Activated naive CD4-positive, alpha-beta T cell treated with anti-CD3 and anti-CD28 coated beads, Interleukin-2, amount 50 U/mL, for 72 hours (primary cell): ENCODE results near the gene XXYLT1. TPM values are rescaled to one million over a fixed set of nuclear protein-coding genes. Genes with fewer than 3 reads are reported as not detected.
A peak's percentile ranks its signal among the peaks of the same experiment; 100 is the strongest.

Source experiments
- ATAC-seq, 2 donors: fragments of 150-1000 bp; cut with Tn5 transposase; 2 replicates each; pipeline ENCODE4 v1.10.0; 2021; ENCODE audit warnings: mild to moderate bottlenecking in 2 of 2, moderate library complexity in 2 of 2
- DNase-seq, 2 donors: peaks; one replicate each; pipeline ENCODE4 v3.0.0; 2021 to 2022; ENCODE audit warnings: low spot score in 2 of 2
- H3K27ac Mint-ChIP-seq, 2 donors: one replicate each; pipeline ENCODE4 v1.8.0; 2022; ENCODE audit warnings: mild to moderate bottlenecking in 2 of 2, mixed read lengths in 2 of 2
- H3K36me3 Mint-ChIP-seq, 2 donors: one replicate each; pipeline ENCODE4 v1.8.0; 2022; ENCODE audit warnings: mixed read lengths in 2 of 2
- H3K9me3 Mint-ChIP-seq, 2 donors: one replicate each; pipeline ENCODE4 v1.8.0; 2022; ENCODE audit warnings: mixed read lengths in 2 of 2
- total RNA-seq, 2 donors: library from RNA; stranded (reverse); gene quantifications; one replicate each; pipeline ENCODE4 v1.2.3, GENCODE V29; 2022

XXYLT1 gene
- total RNA-seq, 2 donors from 2014 or later: 3.4 to 6.1 TPM

- DNase-seq (no peak), ATAC-seq (no peak)
- peak overlapping the region in 1 of 2 donors; percentile 84 for H3K27ac Mint-ChIP-seq
- H3K36me3 Mint-ChIP-seq: peaks cover under 1 to 9% of the 10 kb centered on the region in 2 donors
- H3K9me3 Mint-ChIP-seq: no peaks in the 10 kb centered on the region
These were observed 92.6 kb downstream of the XXYLT1 start for GRCh38 chr3:195178124-195178910.

- H3K27ac Mint-ChIP-seq: no peak overlapping the region
- H3K36me3 Mint-ChIP-seq: peaks cover 0 to 7% of the 10 kb centered on the region in 2 donors
- no peaks in the 10 kb centered on the region for H3K9me3 Mint-ChIP-seq
- ATAC-seq (no peak), DNase-seq (no peak)
These were observed 93.4 kb downstream of the XXYLT1 start for GRCh38 chr3:195177422-195178123.

- H3K9me3 Mint-ChIP-seq: no peaks in the 10 kb centered on the region
- DNase-seq (no peak), ATAC-seq (no peak)
- H3K27ac Mint-ChIP-seq: no peak overlapping the region
- H3K36me3 Mint-ChIP-seq: peaks cover 0 to 7% of the 10 kb centered on the region in 2 donors
These were observed 94.2 kb downstream of the XXYLT1 start for GRCh38 chr3:195176776-195177175.

- Mint-ChIP-seq H3K27ac (peak overlapping the region in 1 of 2 donors; percentile 14), H3K36me3 (peaks cover 0 to 7% of the 10 kb centered on the region in 2 donors), H3K9me3 (no peaks in the 10 kb centered on the region)
- no peak for DNase-seq
- ATAC-seq: no peak
These were observed 95.3 kb downstream of the XXYLT1 start for GRCh38 chr3:195175476-195176337.

- Mint-ChIP-seq H3K9me3 (no peaks in the 10 kb centered on the region), H3K36me3 (peaks cover 0 to 7% of the 10 kb centered on the region in 2 donors), H3K27ac (peak overlapping the region; percentile 14 to 51)
- no peak for ATAC-seq
- no peak for DNase-seq
These were observed 95.9 kb downstream of the XXYLT1 start for GRCh38 chr3:195175076-195175475.

GRCh38 chr3:195173657-195174056 lies 97.3 kb downstream of the XXYLT1 start:
- Mint-ChIP-seq H3K27ac (no peak overlapping the region), H3K36me3 (peaks cover 0 to 7% of the 10 kb centered on the region in 2 donors), H3K9me3 (no peaks in the 10 kb centered on the region)
- no peak for ATAC-seq
- no peak for DNase-seq

- peaks cover 0 to under 1% of the 10 kb centered on the region in 2 donors for H3K36me3 Mint-ChIP-seq
- H3K27ac Mint-ChIP-seq: no peak overlapping the region
- ATAC-seq: no peak
- H3K9me3 Mint-ChIP-seq: no peaks in the 10 kb centered on the region
- no peak for DNase-seq
These were observed 98.1 kb downstream of the XXYLT1 start for GRCh38 chr3:195172896-195173295.

- ATAC-seq (no peak), DNase-seq (no peak)
- H3K27ac Mint-ChIP-seq: no peak overlapping the region
- no peaks in the 10 kb centered on the region for H3K36me3 Mint-ChIP-seq
- no peaks in the 10 kb centered on the region for H3K9me3 Mint-ChIP-seq
These were observed 98.8 kb downstream of the XXYLT1 start for GRCh38 chr3:195172039-195172684.

- H3K36me3 Mint-ChIP-seq: no peaks in the 10 kb centered on the region
- no peak overlapping the region for H3K27ac Mint-ChIP-seq
- DNase-seq (no peak), ATAC-seq (no peak)
- no peaks in the 10 kb centered on the region for H3K9me3 Mint-ChIP-seq
These were observed 99.7 kb downstream of the XXYLT1 start for GRCh38 chr3:195171093-195171873.

GRCh38 chr3:195170496-195170895 lies 100.5 kb downstream of the XXYLT1 start:
- ATAC-seq: no peak
- H3K9me3 Mint-ChIP-seq: no peaks in the 10 kb centered on the region
- no peak overlapping the region for H3K27ac Mint-ChIP-seq
- H3K36me3 Mint-ChIP-seq: no peaks in the 10 kb centered on the region
- no peak for DNase-seq

- no peaks in the 10 kb centered on the region for H3K36me3 Mint-ChIP-seq
- ATAC-seq: no peak
- no peak for DNase-seq
- H3K9me3 Mint-ChIP-seq: no peaks in the 10 kb centered on the region
- H3K27ac Mint-ChIP-seq: no peak overlapping the region
These were observed 101.8 kb downstream of the XXYLT1 start for GRCh38 chr3:195169011-195169649.

GRCh38 chr3:195168009-195168762 lies 102.8 kb downstream of the XXYLT1 start:
- DNase-seq: no peak
- H3K9me3 Mint-ChIP-seq: no peaks in the 10 kb centered on the region
- no peak for ATAC-seq
- H3K27ac Mint-ChIP-seq: peak overlapping the region; percentile 3 to 90
- no peaks in the 10 kb centered on the region for H3K36me3 Mint-ChIP-seq

- ATAC-seq (peak; percentile 20 to 82), DNase-seq (no peak)
- Mint-ChIP-seq H3K36me3 (no peaks in the 10 kb centered on the region), H3K27ac (peak overlapping the region in 1 of 2 donors; percentile 52), H3K9me3 (no peaks in the 10 kb centered on the region)
These were observed 105.2 kb downstream of the XXYLT1 start for GRCh38 chr3:195165790-195166189.

GRCh38 chr3:195165265-195165609 lies 105.7 kb downstream of the XXYLT1 start:
- DNase-seq: no peak
- no peak for ATAC-seq
- H3K9me3 Mint-ChIP-seq: no peaks in the 10 kb centered on the region
- no peaks in the 10 kb centered on the region for H3K36me3 Mint-ChIP-seq
- peak overlapping the region; percentile 45 to 52 for H3K27ac Mint-ChIP-seq
